B cell (primary cell): ENCODE data around the gene SUGCT. TPM values are rescaled to one million over a fixed set of nuclear protein-coding genes. Genes with fewer than 3 reads are reported as not detected.

ENCODE experiments used
- ATAC-seq: fragments of 200-7000 bp; cut with Tn5 transposase; one replicate; pipeline ENCODE4 v1.10.0; 2021; ENCODE audit warnings: low read depth, mild to moderate bottlenecking, moderate number of reproducible peaks, moderate library complexity
- CTCF ChIA-PET: fragments of 350-600 bp; sonication (Branson Sonifier 250); formaldehyde crosslinking; loops from one replicate; lab custom pipeline; 2021; ENCODE audit warnings: antibody characterized with exemption, inconsistent platforms; lab: Charles Lee
- POLR2A ChIA-PET: fragments of 350-600 bp; sonication (Branson Sonifier 250); formaldehyde crosslinking; loops from one replicate; lab custom pipeline; 2021; ENCODE audit warnings: antibody characterized with exemption; lab: Charles Lee
- DNase-seq: peaks from one replicate; pipeline ENCODE4 v3.0.0; 2013
- H2AFZ ChIP-seq: 2 replicates; pipeline ENCODE4 v1.6.1; 2012; ENCODE audit warnings: mild to moderate bottlenecking, low read depth, low read length; ENCODE audit not compliant: insufficient read depth, poor library complexity, severe bottlenecking
- H3K27ac ChIP-seq, 2 donors: 1 replicate in 1 of 2; 2 replicates in 1 of 2; pipeline ENCODE4 v1.5.1; 2012 to 2013; ENCODE audit warnings: low read length in 2 of 2, mild to moderate bottlenecking in 2 of 2, moderate library complexity in 1 of 2
- H3K27me3 ChIP-seq, 4 experiments: fragments of 200-600 bp in 1 of 4; sonication (generic) in 1 of 4; replicated peaks in 1 of 4; 1 replicate in 2 of 4; 2 replicates in 2 of 4; pipeline versions ENCODE4 v1.6.1 to v1.7.0; 2013 to 2016; ENCODE audit warnings: low read length in 3 of 4, mild to moderate bottlenecking in 2 of 4, mixed read lengths in 1 of 4, moderate library complexity in 1 of 4; ENCODE audit not compliant: insufficient read depth in 4 of 4, control insufficient read depth in 3 of 4; ENCODE audit errors: control extremely low read depth in 1 of 4
- H3K36me3 ChIP-seq, 2 experiments: replicated peaks in 1 of 2; 1 replicate in 1 of 2; 2 replicates in 1 of 2; pipeline versions ENCODE4 v1.6.1 to v1.7.1; 2013; ENCODE audit warnings: low read length in 1 of 2; ENCODE audit not compliant: insufficient read depth in 2 of 2, control insufficient read depth in 1 of 2; ENCODE audit errors: control extremely low read depth in 1 of 2, extremely low read depth in 1 of 2
- H3K4me1 ChIP-seq, 2 donors: fragments of 200-600 bp in 1 of 2; sonication (generic) in 1 of 2; 1 replicate in 1 of 2; 2 replicates in 1 of 2; pipeline versions ENCODE4 v1.5.1 to v1.6.1; 2013 to 2017; ENCODE audit warnings: low read length in 2 of 2; ENCODE audit not compliant: control insufficient read depth in 2 of 2, insufficient read depth in 2 of 2
- H3K4me2 ChIP-seq: replicated peaks from 2 replicates; pipeline ENCODE3; 2012; ENCODE audit warnings: mild to moderate bottlenecking, low read depth, low read length; ENCODE audit not compliant: poor library complexity, severe bottlenecking
- H3K4me3 ChIP-seq, 5 experiments: fragments of 200-600 bp in 1 of 5; sonication (generic) in 1 of 5; 1 replicate in 3 of 5; 2 replicates in 2 of 5; pipeline versions ENCODE4 v1.5.1 to v1.7.0; 2011 to 2016; ENCODE audit warnings: low read length in 4 of 5, mild to moderate bottlenecking in 4 of 5, low read depth in 2 of 5, control low read depth in 1 of 5, moderate library complexity in 1 of 5; ENCODE audit not compliant: insufficient read depth in 1 of 5; ENCODE audit errors: control extremely low read depth in 1 of 5, extremely low read depth in 1 of 5
- H3K79me2 ChIP-seq: fragments of 200-600 bp; sonication (generic); one replicate; pipeline ENCODE4 v1.6.0; 2016; ENCODE audit warnings: low read length; ENCODE audit not compliant: control insufficient read depth, insufficient read depth
- H3K9ac ChIP-seq: fragments of 200-600 bp; sonication (generic); 2 replicates; pipeline ENCODE4 v1.6.1; 2017; ENCODE audit warnings: mild to moderate bottlenecking, low read length, moderate library complexity
- H3K9me3 ChIP-seq, 3 donors: one replicate each; pipeline versions ENCODE4 v1.6.1 to v1.7.1; 2013; ENCODE audit warnings: low read length in 2 of 3; ENCODE audit not compliant: control insufficient read depth in 2 of 3, insufficient read depth in 1 of 3; ENCODE audit errors: control extremely low read depth in 1 of 3
- H4K20me1 ChIP-seq: 2 replicates; pipeline ENCODE4 v1.6.0; 2012; ENCODE audit warnings: mild to moderate bottlenecking, low read length; ENCODE audit not compliant: insufficient read depth, control insufficient read depth, poor library complexity, severe bottlenecking
- H3K27ac Mint-ChIP-seq: one replicate; pipeline ENCODE4 v1.8.0; 2021; ENCODE audit warnings: mixed read lengths
- H3K27me3 Mint-ChIP-seq: one replicate; pipeline ENCODE4 v1.8.0; 2021; ENCODE audit warnings: mixed read lengths
- H3K4me1 Mint-ChIP-seq: one replicate; pipeline ENCODE4 v1.8.0; 2021; ENCODE audit warnings: mixed read lengths
- H3K4me3 Mint-ChIP-seq: one replicate; pipeline ENCODE4 v1.8.0; 2021; ENCODE audit warnings: mixed read lengths
- H3K9me3 Mint-ChIP-seq: one replicate; pipeline ENCODE4 v1.8.0; 2022; ENCODE audit warnings: mixed read lengths; ENCODE audit not compliant: insufficient read depth
- EZH2 ChIP-seq: IDR thresholded peaks from 2 replicates; pipeline ENCODE4 v1.6.1; 2012; ENCODE audit warnings: borderline replicate concordance, low read depth, mild to moderate bottlenecking, moderate library complexity, low read length; ENCODE audit not compliant: insufficient read depth, poor library complexity, severe bottlenecking
- WGBS: methylation state at CpG from one replicate; pipeline ENCODE4 v1.1.5; 2013; ENCODE audit warnings: missing lambda C conversion rate; ENCODE audit not compliant: insufficient coverage; 5-methylcytosine and 5-hydroxymethylcytosine counted together
- intact Hi-C: fragments of 100-400 bp; cut with micrococcal nuclease; formaldehyde crosslinking; loops from one replicate; pipeline ENCODE4 v1.10.0; 2022
- polyA plus RNA-seq: library from polyadenylated mRNA; depleted of rRNA; stranded (reverse); fragments of >200 nt; gene quantifications from 2 replicates; pipeline ENCODE4 v1.2.3, GENCODE V29; 2012
- total RNA-seq, 2 donors: library from RNA; stranded (reverse); fragments of 120-200 nt in 1 of 2; gene quantifications; 1 replicate in 1 of 2; 2 replicates in 1 of 2; pipeline versions ENCODE4 v1.2.3 to v1.2.4, GENCODE V29; 2013 to 2022
- TF ChIP-seq, protein P1 (sequence below): fragments of 200-600 bp; IDR thresholded peaks from one replicate; pipeline ENCODE4 v1.8.0; 2022; ENCODE audit warnings: antibody characterized with exemption, mild to moderate bottlenecking

SUGCT gene
- total and polyA plus RNA-seq, 2 donors (not counting 1 experiment from before 2014, with no cell fraction given), result 0.19 to 0.86 TPM

DNA sequence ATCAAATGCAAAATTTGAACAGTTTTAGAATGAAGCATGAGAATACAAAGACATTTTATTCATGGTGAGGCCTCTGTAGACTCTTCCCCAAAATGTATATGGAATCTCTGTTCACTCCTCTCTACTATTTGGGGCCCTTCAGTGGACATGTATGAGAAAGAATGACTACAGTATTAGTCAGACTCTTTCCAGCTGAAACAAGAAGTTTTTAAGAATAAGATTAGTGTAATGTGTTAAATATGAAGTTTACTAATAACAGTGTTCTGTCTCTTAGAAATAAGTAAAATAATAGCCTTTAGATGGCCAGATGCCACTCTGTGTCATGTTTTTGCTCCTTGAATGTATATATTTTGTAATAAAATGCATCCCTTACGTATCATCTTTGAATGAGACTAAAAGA, 585.6 kb downstream of the SUGCT start:
- Histone ChIP-seq H3K79me2 (no peaks in the 10 kb centered on the region), H3K4me2 (no peak overlapping the region), H3K9ac (no peak overlapping the region), H4K20me1 (no peaks in the 10 kb centered on the region), H3K27me3 (no peaks in the 10 kb centered on the region), H3K36me3 (no peaks in the 10 kb centered on the region), H3K9me3 (no peaks in the 10 kb centered on the region), H3K4me1 (no peaks in the 10 kb centered on the region), H2AFZ (no peak overlapping the region), H3K4me3 (no peak overlapping the region), H3K27ac (no peak overlapping the region)
- ChIA-PET CTCF (no interaction called here), POLR2A (no interaction called here)
- H3K27me3 Mint-ChIP-seq, result no peaks in the 10 kb centered on the region
- intact Hi-C loops, result no loop called here
- H3K4me1 Mint-ChIP-seq, result no peaks in the 10 kb centered on the region
- TF ChIP-seq EZH2, result no peak
- TF ChIP-seq, protein P1, sequence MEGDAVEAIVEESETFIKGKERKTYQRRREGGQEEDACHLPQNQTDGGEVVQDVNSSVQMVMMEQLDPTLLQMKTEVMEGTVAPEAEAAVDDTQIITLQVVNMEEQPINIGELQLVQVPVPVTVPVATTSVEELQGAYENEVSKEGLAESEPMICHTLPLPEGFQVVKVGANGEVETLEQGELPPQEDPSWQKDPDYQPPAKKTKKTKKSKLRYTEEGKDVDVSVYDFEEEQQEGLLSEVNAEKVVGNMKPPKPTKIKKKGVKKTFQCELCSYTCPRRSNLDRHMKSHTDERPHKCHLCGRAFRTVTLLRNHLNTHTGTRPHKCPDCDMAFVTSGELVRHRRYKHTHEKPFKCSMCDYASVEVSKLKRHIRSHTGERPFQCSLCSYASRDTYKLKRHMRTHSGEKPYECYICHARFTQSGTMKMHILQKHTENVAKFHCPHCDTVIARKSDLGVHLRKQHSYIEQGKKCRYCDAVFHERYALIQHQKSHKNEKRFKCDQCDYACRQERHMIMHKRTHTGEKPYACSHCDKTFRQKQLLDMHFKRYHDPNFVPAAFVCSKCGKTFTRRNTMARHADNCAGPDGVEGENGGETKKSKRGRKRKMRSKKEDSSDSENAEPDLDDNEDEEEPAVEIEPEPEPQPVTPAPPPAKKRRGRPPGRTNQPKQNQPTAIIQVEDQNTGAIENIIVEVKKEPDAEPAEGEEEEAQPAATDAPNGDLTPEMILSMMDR, result no peak
- no peak for ATAC-seq
- no peak overlapping the region for H3K4me3 Mint-ChIP-seq
- no CpG with 5 or more reads among the region's 1 CpG for whole genome bisulfite sequencing
- H3K9me3 Mint-ChIP-seq, result no peaks in the 10 kb centered on the region
- H3K27ac Mint-ChIP-seq, result no peak overlapping the region
- no peak for DNase-seq

DNA sequence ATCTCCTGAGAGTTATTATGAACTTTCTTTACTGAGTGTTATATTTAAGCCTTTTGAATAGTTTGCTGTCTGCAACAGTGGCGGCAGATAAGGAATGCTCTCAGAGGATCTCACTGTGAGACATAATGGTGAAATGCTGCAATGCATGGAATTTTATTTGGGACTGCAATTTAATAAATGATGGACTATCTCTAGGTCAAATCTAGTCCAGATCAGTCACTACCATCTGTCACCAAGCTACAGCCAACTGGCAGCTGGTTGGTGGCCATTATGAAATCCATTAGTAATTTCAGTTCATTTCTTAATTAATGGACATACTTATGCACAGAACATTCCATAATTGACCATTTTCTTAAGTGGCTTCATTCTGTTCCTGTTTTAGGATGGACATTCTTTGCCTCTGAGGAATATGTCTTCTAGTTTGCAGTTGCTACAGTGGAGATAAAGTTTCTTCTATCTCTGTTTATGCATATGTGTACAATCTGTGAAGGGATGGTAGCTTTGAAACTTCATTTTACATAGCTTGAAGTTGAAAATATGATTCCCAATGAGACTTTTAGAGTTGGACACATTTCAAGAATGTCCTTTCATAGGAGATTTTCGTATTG, 586.6 kb downstream of the SUGCT start:
- ATAC-seq (no peak), DNase-seq (no peak)
- H4K20me1 ChIP-seq, result no peaks in the 10 kb centered on the region
- CTCF ChIA-PET, result no interaction called here
- Mint-ChIP-seq H3K27me3 (no peaks in the 10 kb centered on the region), H3K9me3 (no peaks in the 10 kb centered on the region), H3K27ac (no peak overlapping the region), H3K4me3 (no peak overlapping the region), H3K4me1 (no peaks in the 10 kb centered on the region)
- intact Hi-C loops, result no loop called here
- no peaks in the 10 kb centered on the region for H3K79me2 ChIP-seq
- TF ChIP-seq, protein P1, result no peak
- TF ChIP-seq EZH2, result no peak
- H3K4me3 ChIP-seq, result no peak overlapping the region
- no peaks in the 10 kb centered on the region for H3K27me3 ChIP-seq
- no peak overlapping the region for H2AFZ ChIP-seq
- no peak overlapping the region for H3K4me2 ChIP-seq
- H3K9me3 ChIP-seq, result no peaks in the 10 kb centered on the region
- no peaks in the 10 kb centered on the region for H3K4me1 ChIP-seq
- no peak overlapping the region for H3K9ac ChIP-seq
- H3K27ac ChIP-seq, result no peak overlapping the region
- WGBS, result no CpG with 5 or more reads among the region's 2 CpGs
- H3K36me3 ChIP-seq, result no peaks in the 10 kb centered on the region
- POLR2A ChIA-PET, result no interaction called here
